HEK293 (cell line): ENCODE data around the gene EVL.

ENCODE experiments used
- CTCF ChIA-PET: fragments of 350-600 bp; formaldehyde crosslinking; extraction: SDS; loops from one replicate; lab custom pipeline; 2021; ENCODE audit warnings: antibody characterized with exemption; lab: Yijun Ruan, JAX
- POLR2A ChIA-PET: fragments of 300-600 bp; formaldehyde crosslinking; extraction: SDS; loops from one replicate; lab custom pipeline; 2020; ENCODE audit warnings: antibody characterized with exemption, inconsistent platforms; lab: Yijun Ruan, JAX
- H3K27ac ChIP-seq: fragments of 200-500 bp; sonication (Bioruptor generic); 2 replicates; pipeline ENCODE4 v1.5.1; 2014; ENCODE audit warnings: low read depth, low read length, control low read depth, inconsistent platforms; ENCODE audit errors: extremely low read depth
- H3K36me3 ChIP-seq, 2 experiments: fragments of 200-500 bp in 1 of 2; sonication (Bioruptor generic) in 1 of 2; 1 replicate in 1 of 2; 2 replicates in 1 of 2; pipeline ENCODE4 v1.5.1; 2014 to 2017; ENCODE audit warnings: inconsistent platforms in 2 of 2, low read length in 2 of 2; ENCODE audit not compliant: control insufficient read depth in 2 of 2, insufficient read depth in 1 of 2
- H3K4me1 ChIP-seq: fragments of 200-500 bp; sonication (Bioruptor generic); 2 replicates; pipeline ENCODE4 v1.5.1; 2014; ENCODE audit warnings: mild to moderate bottlenecking, low read length, inconsistent platforms; ENCODE audit not compliant: control insufficient read depth, insufficient read depth
- H3K4me3 ChIP-seq: 2 replicates; pipeline ENCODE4 v1.5.1; 2011; ENCODE audit warnings: low read depth, mild to moderate bottlenecking, control low read depth, low read length, moderate library complexity
- H3K9me3 ChIP-seq: fragments of 200-500 bp; sonication (Bioruptor generic); 2 replicates; pipeline ENCODE4 v1.5.1; 2014; ENCODE audit warnings: low read depth, low read length, inconsistent platforms; ENCODE audit not compliant: control insufficient read depth, insufficient read depth
- KLF10 ChIP-seq: fragments of 450-650 bp; IDR thresholded peaks from 2 replicates; pipeline ENCODE4 v1.5.1; 2018; ENCODE audit warnings: missing biosample characterization, mild to moderate bottlenecking, missing genetic modification characterization
- KLF16 ChIP-seq: fragments of 450-650 bp; formaldehyde crosslinking; IDR thresholded peaks from 2 replicates; pipeline ENCODE4 v1.5.1; 2017; ENCODE audit warnings: missing biosample characterization, missing genetic modification characterization
- KLF9 ChIP-seq: fragments of 450-650 bp; formaldehyde crosslinking; IDR thresholded peaks from 2 replicates; pipeline ENCODE4 v1.5.1; 2016; ENCODE audit warnings: missing biosample characterization, missing genetic modification characterization, low read depth
- OSR2 ChIP-seq: fragments of 450-650 bp; formaldehyde crosslinking; IDR thresholded peaks from 2 replicates; pipeline ENCODE4 v1.5.1; 2016; ENCODE audit warnings: missing biosample characterization, missing genetic modification characterization
- PRDM4 ChIP-seq: fragments of 450-650 bp; formaldehyde crosslinking; IDR thresholded peaks from 2 replicates; pipeline ENCODE4 v1.5.1; 2017; ENCODE audit warnings: missing biosample characterization, missing genetic modification characterization
- RBAK ChIP-seq: fragments of 450-650 bp; formaldehyde crosslinking; IDR thresholded peaks from 2 replicates; pipeline ENCODE4 v1.5.1; 2016; ENCODE audit warnings: missing biosample characterization, missing genetic modification characterization
- SP2 ChIP-seq: fragments of 450-650 bp; formaldehyde crosslinking; IDR thresholded peaks from 2 replicates; pipeline ENCODE4 v1.5.1; 2016; ENCODE audit warnings: missing biosample characterization, missing genetic modification characterization
- ZBTB20 ChIP-seq: fragments of 450-650 bp; formaldehyde crosslinking; IDR thresholded peaks from 2 replicates; pipeline ENCODE4 v1.5.1; 2016; ENCODE audit warnings: missing biosample characterization, missing genetic modification characterization
- ZBTB21 ChIP-seq: fragments of 450-650 bp; formaldehyde crosslinking; IDR thresholded peaks from 2 replicates; pipeline ENCODE4 v1.5.1; 2017; ENCODE audit warnings: missing biosample characterization, missing genetic modification characterization
- ZNF133 ChIP-seq: fragments of 450-650 bp; formaldehyde crosslinking; IDR thresholded peaks from 2 replicates; pipeline ENCODE4 v1.5.1; 2016; ENCODE audit warnings: missing biosample characterization, missing genetic modification characterization
- ZNF26 ChIP-seq: fragments of 450-650 bp; formaldehyde crosslinking; IDR thresholded peaks from 2 replicates; pipeline ENCODE4 v1.5.1; 2016; ENCODE audit warnings: missing biosample characterization, missing genetic modification characterization
- ZNF335 ChIP-seq: fragments of 450-650 bp; formaldehyde crosslinking; conservative IDR thresholded peaks from 2 replicates; pipeline ENCODE4 v1.5.1; 2016; ENCODE audit warnings: missing biosample characterization, missing genetic modification characterization
- ZNF645 ChIP-seq: fragments of 450-650 bp; formaldehyde crosslinking; IDR thresholded peaks from 2 replicates; pipeline ENCODE4; 2016; ENCODE audit warnings: missing biosample characterization, missing genetic modification characterization
- ZNF658 ChIP-seq: fragments of 450-650 bp; formaldehyde crosslinking; IDR thresholded peaks from 2 replicates; pipeline ENCODE4; 2016; ENCODE audit warnings: missing biosample characterization, missing genetic modification characterization
- ZNF664 ChIP-seq: fragments of 450-650 bp; formaldehyde crosslinking; IDR thresholded peaks from 2 replicates; pipeline ENCODE4 v1.5.1; 2016; ENCODE audit warnings: missing biosample characterization, missing genetic modification characterization
- ZNF670 ChIP-seq: fragments of 450-650 bp; formaldehyde crosslinking; IDR thresholded peaks from 2 replicates; pipeline ENCODE4 v1.5.1; 2016; ENCODE audit warnings: missing biosample characterization, missing genetic modification characterization, low read depth
- ZNF707 ChIP-seq: fragments of 450-650 bp; formaldehyde crosslinking; IDR thresholded peaks from 2 replicates; pipeline ENCODE4 v1.5.1; 2016; ENCODE audit warnings: missing biosample characterization, missing genetic modification characterization
- ZNF792 ChIP-seq: fragments of 450-650 bp; formaldehyde crosslinking; IDR thresholded peaks from 2 replicates; pipeline ENCODE4 v1.5.1; 2016; ENCODE audit warnings: missing biosample characterization, missing genetic modification characterization
- TF ChIP-seq, protein P1 (sequence below): fragments of 450-650 bp; IDR thresholded peaks from 2 replicates; pipeline ENCODE4 v1.5.1; 2018; ENCODE audit warnings: missing biosample characterization, mild to moderate bottlenecking, missing genetic modification characterization
- TF ChIP-seq, protein P2 (sequence below): fragments of 450-650 bp; formaldehyde crosslinking; IDR thresholded peaks from 2 replicates; pipeline ENCODE4 v1.5.1; 2016; ENCODE audit warnings: missing biosample characterization, missing genetic modification characterization
- TF ChIP-seq, protein P3 (sequence below): fragments of 450-650 bp; formaldehyde crosslinking; IDR thresholded peaks from 2 replicates; pipeline ENCODE4 v1.5.1; 2016; ENCODE audit warnings: missing biosample characterization, missing genetic modification characterization
- TF ChIP-seq, protein P4 (sequence below): fragments of 450-650 bp; formaldehyde crosslinking; IDR thresholded peaks from 2 replicates; pipeline ENCODE4 v1.5.1; 2016; ENCODE audit warnings: missing biosample characterization, missing genetic modification characterization

EVL gene

GRCh38 chr14:100104523-100105300, 39.5 kb downstream of the EVL start:
- Histone ChIP-seq H3K4me3 (no peak overlapping the region), H3K36me3 (peaks cover 0 to 15% of the 10 kb centered on the region in 2 experiments; a peak in 2 of 3 replicates), H3K27ac (no peak overlapping the region), H3K4me1 (peaks cover 12% of the 10 kb centered on the region), H3K9me3 (no peaks in the 10 kb centered on the region)
- POLR2A ChIA-PET, result no interaction called here
- CTCF ChIA-PET, result interaction anchor here (0.5 to 4.5 kb wide), 5 partner anchors 26 to 164 kb away, joined by 4 to 35 read pairs (median 4); no protein-coding TSS in a partner anchor
- TF ChIP-seq ZNF658 (tag by site-specific recombination), result no peak
- TF ChIP-seq ZNF670 (tag by site-specific recombination), result no peak
- TF ChIP-seq KLF10 (tag by site-specific recombination), result no peak
- TF ChIP-seq KLF16, result no peak
- no peak for TF ChIP-seq KLF9 (tag by site-specific recombination)
- TF ChIP-seq ZNF664 (tag by site-specific recombination), result no peak
- TF ChIP-seq, protein P1, sequence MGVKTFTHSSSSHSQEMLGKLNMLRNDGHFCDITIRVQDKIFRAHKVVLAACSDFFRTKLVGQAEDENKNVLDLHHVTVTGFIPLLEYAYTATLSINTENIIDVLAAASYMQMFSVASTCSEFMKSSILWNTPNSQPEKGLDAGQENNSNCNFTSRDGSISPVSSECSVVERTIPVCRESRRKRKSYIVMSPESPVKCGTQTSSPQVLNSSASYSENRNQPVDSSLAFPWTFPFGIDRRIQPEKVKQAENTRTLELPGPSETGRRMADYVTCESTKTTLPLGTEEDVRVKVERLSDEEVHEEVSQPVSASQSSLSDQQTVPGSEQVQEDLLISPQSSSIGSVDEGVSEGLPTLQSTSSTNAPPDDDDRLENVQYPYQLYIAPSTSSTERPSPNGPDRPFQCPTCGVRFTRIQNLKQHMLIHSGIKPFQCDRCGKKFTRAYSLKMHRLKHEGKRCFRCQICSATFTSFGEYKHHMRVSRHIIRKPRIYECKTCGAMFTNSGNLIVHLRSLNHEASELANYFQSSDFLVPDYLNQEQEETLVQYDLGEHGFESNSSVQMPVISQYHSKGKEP (tag by site-specific recombination), result no peak
- no peak for TF ChIP-seq ZNF792
- TF ChIP-seq ZNF645 (tag by site-specific recombination), result no peak
- TF ChIP-seq ZNF26 (tag by site-specific recombination), result no peak
- peak; percentile 39; the same call in 1 of the 2 replicates for TF ChIP-seq OSR2 (tag by site-specific recombination)
- TF ChIP-seq PRDM4 (tag by site-specific recombination), result no peak
- TF ChIP-seq ZNF707 (tag by site-specific recombination), result no peak
- TF ChIP-seq, protein P2, sequence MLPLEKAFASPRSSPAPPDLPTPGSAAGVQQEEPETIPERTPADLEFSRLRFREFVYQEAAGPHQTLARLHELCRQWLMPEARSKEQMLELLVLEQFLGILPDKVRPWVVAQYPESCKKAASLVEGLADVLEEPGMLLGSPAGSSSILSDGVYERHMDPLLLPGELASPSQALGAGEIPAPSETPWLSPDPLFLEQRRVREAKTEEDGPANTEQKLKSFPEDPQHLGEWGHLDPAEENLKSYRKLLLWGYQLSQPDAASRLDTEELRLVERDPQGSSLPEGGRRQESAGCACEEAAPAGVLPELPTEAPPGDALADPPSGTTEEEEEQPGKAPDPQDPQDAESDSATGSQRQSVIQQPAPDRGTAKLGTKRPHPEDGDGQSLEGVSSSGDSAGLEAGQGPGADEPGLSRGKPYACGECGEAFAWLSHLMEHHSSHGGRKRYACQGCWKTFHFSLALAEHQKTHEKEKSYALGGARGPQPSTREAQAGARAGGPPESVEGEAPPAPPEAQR (tag by site-specific recombination), result no peak
- TF ChIP-seq, protein P3, sequence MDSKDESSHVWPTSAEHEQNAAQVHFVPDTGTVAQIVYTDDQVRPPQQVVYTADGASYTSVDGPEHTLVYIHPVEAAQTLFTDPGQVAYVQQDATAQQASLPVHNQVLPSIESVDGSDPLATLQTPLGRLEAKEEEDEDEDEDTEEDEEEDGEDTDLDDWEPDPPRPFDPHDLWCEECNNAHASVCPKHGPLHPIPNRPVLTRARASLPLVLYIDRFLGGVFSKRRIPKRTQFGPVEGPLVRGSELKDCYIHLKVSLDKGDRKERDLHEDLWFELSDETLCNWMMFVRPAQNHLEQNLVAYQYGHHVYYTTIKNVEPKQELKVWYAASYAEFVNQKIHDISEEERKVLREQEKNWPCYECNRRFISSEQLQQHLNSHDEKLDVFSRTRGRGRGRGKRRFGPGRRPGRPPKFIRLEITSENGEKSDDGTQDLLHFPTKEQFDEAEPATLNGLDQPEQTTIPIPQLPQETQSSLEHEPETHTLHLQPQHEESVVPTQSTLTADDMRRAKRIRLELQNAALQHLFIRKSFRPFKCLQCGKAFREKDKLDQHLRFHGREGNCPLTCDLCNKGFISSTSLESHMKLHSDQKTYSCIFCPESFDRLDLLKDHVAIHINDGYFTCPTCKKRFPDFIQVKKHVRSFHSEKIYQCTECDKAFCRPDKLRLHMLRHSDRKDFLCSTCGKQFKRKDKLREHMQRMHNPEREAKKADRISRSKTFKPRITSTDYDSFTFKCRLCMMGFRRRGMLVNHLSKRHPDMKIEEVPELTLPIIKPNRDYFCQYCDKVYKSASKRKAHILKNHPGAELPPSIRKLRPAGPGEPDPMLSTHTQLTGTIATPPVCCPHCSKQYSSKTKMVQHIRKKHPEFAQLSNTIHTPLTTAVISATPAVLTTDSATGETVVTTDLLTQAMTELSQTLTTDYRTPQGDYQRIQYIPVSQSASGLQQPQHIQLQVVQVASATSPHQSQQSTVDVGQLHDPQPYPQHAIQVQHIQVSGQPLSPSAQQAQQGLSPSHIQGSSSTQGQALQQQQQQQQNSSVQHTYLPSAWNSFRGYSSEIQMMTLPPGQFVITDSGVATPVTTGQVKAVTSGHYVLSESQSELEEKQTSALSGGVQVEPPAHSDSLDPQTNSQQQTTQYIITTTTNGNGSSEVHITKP, result no peak
- TF ChIP-seq ZNF133 (tag by site-specific recombination), result no peak
- TF ChIP-seq ZBTB21 (tag by site-specific recombination), result no peak
- 0 out of 2 replicates have a peak, but pooled peaks have one; percentile 2 for TF ChIP-seq ZBTB20
- TF ChIP-seq RBAK, result no peak
- TF ChIP-seq, protein P4, sequence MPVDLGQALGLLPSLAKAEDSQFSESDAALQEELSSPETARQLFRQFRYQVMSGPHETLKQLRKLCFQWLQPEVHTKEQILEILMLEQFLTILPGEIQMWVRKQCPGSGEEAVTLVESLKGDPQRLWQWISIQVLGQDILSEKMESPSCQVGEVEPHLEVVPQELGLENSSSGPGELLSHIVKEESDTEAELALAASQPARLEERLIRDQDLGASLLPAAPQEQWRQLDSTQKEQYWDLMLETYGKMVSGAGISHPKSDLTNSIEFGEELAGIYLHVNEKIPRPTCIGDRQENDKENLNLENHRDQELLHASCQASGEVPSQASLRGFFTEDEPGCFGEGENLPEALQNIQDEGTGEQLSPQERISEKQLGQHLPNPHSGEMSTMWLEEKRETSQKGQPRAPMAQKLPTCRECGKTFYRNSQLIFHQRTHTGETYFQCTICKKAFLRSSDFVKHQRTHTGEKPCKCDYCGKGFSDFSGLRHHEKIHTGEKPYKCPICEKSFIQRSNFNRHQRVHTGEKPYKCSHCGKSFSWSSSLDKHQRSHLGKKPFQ (tag by site-specific recombination), result no peak
- TF ChIP-seq SP2 (tag by site-specific recombination), result no peak
- no peak for TF ChIP-seq ZNF335
